Stomach (tissue), 4 donors: ENCODE data around the gene BTLA.

Source experiments
- CTCF ChIP-seq, 7 experiments: fragments of 450-650 bp in 4 of 7; fragments of 200-600 bp in 3 of 7; sonication (generic) in 3 of 7; IDR thresholded peaks; one replicate each; pipeline ENCODE4 v1.5.1; 2016 to 2019; ENCODE audit warnings: antibody characterized with exemption in 7 of 7, control low read depth in 2 of 7, mild to moderate bottlenecking in 1 of 7
- EP300 ChIP-seq: sonication (generic); formaldehyde crosslinking; IDR thresholded peaks from one replicate; pipeline ENCODE4 v1.6.1; 2017; ENCODE audit warnings: antibody characterized with exemption
- POLR2A ChIP-seq, 4 donors: fragments of 450-650 bp; IDR thresholded peaks; one replicate each; pipeline ENCODE4 v1.6.1; 2016; ENCODE audit warnings: antibody characterized with exemption in 4 of 4, control low read depth in 2 of 4, mild to moderate bottlenecking in 1 of 4, moderate library complexity in 1 of 4
- POLR2AphosphoS5 ChIP-seq, 3 donors: sonication (generic); formaldehyde crosslinking; IDR thresholded peaks; one replicate each; pipeline ENCODE4 v1.6.1; 2016; ENCODE audit warnings: antibody characterized with exemption in 3 of 3

GRCh38 chr3:112424394-112424793 is 74.9 kb downstream of the BTLA start:
- no peak for TF ChIP-seq EP300
- TF ChIP-seq POLR2A (IDR thresholded peaks at IDR 0.05) = no peak
- TF ChIP-seq POLR2AphosphoS5 (IDR thresholded peaks at IDR 0.05) = no peak
- TF ChIP-seq CTCF (IDR thresholded peaks at IDR 0.05) = no peak
